Activated CD8-positive, alpha-beta memory T cell treated with anti-CD3 and anti-CD28 coated beads, Interleukin-2, amount 50 U/mL, for 24 hours (primary cell): ENCODE measurements around the gene ZIM2.

Experiments
- DNase-seq: peaks from one replicate; pipeline ENCODE4 v3.0.0-alpha.2; 2020; ENCODE audit errors: extremely low read depth

The ZIM2 gene

DNA sequence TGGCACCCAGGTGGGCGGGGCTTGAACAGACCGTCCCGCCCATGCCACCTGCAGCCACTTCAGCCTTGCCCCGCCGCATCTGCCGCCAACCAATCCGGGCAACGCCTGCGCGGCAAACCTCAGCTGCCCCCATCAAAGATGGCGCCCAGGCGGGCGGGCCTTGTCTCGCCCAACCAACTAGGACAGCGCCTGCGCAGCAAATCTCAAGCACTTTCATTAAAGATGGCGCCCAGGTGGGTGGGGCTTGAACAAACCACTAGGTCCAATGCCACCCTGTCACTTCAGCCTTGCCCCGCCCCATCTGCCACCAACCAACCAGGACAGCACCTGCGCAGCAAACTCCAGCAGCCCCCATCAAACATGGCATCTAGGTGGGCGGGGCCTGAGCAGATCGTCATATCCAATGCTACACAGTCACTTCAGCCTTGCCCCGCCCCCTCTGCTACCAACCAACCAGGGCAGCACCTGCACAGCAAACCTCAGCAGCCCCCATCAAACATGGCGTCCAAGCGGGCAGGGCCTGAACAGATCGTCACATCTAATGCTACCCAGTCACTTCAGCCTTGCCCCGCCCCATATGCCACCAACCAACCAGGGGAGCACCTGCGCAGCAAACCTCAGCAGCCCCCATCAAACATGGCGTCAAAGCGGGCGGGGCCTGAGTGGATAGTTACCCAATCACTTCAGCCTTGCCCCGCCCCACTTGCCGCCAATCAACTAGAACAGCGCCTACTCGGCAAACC lies 1.4 kb downstream of the ZIM2 start:
- no peak for DNase-seq

DNA sequence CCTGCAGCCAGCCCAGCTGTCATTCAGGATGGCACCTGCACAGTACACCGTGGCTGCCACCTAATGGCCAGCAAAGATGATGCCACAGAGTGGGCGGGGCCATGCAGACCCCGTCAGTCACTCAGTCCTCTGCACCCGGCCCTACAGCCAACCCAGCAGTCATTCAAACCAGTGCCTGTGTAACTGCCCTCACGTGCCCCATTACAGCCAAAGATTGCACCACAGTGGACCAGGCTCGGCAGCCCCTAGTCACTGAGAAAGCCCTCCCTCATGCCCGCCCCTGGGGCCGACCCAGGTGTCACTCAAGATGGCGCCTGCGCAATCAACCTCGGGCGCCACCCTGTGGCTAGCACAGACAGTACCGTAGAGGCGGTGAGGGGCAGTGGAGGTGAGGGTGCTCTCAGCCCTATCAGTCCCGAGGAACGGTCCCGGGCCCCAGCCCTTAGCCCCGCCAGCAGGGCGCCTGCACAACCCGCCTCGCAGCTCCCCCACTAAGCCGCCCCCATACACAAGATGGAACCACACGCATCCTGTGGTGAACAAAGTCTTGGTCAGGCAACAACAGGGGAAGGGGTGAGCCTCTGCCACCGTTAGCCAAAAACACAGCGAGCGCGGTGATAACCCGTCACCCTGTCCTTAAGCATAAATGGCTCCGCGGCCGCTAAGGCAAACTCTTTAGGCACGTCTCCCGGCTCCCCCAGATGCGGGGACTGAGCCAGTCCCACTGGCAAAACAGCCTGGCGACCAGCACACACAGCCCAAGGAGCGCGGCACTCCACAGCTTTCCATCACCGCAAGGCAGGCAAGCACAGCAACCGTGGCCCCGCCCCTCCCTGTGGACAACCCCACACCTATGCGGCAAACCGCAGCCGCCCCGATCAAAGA lies 2.3 kb downstream of the ZIM2 start:
- DNase-seq = no peak

DNA sequence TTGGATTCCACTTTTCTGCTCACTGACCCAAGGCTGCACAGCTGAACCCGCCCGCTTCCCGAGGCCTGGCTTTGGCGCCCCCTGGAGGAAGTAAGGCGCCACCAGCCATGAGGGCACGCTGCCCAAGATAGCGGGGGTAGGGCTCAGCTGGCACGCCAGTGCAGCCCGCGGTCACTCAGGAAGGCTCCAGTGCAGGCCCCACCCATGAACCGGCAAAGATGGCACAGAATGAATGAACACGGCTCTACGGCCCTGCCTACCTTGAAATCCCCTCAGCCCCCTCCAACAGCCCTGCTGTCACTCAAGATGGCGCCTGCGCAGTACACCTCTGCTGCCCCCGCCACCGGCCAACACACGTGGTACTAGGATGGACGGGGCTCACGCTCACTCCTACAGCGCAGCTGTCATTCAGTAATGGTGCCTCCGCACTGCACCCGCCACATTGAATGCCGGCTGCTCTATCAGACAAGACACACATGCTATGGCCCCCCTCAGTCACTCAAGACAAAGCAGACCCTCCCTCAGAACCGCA lies 3.0 kb downstream of the ZIM2 start:
- DNase-seq = no peak

DNA sequence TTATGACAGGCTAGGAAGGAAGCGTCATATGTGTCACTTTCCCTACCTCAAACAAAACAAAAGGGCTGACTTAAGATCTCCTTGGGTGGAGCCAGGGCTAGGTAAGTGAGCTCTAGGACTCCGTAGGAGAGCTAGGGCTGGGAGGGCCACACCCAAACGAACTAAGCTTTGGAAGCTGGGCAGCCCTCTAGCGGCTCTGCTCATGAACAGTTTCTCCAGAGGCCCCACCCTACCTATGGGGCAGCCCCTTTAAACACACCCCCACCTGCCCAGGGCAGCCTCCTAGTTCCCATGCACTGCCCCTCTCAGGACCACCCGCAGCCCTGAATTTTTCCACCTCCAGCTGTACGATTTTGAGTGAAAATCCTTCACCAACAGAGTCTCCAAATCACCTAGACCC lies 3.5 kb downstream of the ZIM2 start:
- DNase-seq = no peak

DNA sequence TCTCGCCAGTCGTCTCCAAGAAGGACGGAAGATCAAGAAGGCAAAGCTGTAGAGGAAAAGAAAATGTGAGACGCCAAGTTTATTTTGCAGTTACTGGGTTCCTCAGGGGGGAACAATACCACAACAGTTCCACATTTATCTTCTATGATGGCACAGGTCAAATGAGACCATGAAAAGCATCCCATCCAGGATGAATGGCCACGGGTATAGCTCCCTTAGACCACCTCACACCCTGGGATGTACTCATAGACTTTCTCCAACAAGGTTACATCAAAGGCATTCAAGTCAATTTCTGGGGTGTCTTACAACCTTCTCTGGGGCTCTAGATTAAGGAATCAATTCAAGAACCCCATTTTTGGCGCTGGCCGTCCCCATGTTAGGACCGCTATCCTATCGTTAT lies 4.5 kb downstream of the ZIM2 start:
- DNase-seq = no peak

DNA sequence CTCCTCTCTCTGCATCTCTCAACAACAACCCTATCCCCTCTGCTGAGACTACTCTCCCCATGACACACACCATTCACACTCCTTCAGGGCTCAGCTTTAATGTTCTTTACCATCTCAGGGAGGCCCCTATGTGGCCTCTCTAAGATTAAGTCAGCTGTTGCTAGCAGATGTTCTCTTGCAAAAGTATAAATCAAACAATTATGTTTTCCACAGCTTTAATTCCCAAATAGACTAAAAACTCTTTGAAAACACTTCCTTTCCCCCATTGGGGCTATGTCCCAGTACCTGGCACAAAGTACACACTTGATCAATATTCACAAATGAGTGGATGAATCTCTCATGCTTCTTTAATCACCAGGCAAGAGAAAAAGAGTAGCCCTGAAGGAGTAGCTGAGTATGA lies 5.1 kb downstream of the ZIM2 start:
- DNase-seq = no peak

DNA sequence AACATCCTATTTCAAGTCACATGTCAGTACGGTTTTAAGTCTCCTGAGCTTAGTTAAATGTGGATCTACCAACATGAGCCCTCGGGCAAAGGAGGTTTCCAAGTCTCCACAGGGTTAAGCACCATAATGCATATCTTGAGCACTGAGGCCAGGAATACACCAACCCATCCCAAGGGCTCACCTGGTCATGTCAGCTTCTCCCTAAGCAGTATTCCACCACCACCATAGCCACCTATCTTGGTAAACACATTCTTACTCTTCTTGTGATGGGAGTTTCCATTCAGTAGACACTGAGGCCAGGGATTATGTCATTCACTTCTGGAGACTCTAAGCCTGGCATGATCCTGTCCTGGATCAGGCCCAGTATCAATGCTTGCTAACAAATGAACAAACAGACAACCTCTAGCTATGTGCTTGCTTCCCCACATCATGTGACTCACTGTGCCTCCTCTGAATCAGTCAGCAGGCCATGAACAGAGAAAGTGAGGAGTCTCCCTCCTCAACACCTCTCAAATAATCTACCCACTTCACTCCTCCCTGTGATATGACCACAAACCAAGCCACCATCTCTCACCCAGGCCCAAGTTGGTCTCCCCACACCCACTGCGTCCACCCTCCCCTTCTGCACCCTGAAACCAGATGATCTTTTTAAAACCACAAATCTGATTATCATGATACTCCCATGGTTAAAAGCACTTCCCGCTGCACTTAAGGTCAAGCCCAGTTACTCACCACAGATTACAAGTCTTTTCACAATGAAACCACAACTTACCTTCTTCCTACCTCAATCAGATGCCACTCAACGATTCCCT lies 5.8 kb downstream of the ZIM2 start:
- DNase-seq = no peak

DNA sequence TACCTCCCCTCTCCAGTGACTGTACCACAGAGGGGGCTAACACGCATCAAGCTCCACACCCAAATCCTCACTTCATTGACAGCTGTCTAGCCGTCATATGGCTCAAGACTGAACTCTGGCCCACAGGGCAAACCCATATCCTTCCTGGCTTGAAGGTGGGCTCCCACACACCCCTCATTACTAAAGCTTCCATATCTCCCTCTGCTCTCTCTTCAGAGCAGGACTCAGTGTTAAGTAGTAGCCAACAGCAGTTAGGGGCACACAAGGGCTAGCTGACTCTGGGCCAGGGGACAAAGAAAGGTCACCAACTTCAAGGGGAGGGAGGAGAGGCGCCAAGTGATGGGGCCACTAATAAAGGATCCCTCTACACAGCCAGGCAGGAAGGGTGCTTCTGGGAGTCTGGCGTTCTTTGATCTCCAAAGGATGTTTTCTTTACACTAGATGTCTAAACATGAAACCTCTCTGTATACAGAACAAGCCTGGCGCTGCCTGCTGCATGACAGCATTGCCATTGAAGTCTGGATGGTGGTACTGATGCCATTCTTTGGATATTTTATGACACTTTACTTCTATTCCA lies 8.1 kb downstream of the ZIM2 start:
- DNase-seq = no peak

DNA sequence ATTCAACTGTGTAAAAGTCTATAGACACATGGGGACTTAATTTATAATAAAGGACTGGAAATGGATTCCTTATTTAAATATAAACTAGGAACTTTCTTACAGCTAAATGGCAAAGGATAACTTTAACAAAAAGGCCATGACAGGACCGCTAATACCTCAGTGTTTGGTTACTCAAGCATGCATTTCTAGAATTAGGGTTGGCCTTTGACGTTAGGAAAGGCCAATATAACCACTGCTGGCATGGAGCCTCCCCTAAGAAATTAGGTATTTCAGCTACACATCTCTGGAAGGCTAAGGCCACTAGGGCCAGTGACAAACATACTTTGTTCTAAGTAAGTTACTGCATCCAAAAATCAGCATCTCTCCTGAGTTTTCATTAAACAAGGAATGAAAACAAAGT lies 9.3 kb downstream of the ZIM2 start:
- no peak for DNase-seq

DNA sequence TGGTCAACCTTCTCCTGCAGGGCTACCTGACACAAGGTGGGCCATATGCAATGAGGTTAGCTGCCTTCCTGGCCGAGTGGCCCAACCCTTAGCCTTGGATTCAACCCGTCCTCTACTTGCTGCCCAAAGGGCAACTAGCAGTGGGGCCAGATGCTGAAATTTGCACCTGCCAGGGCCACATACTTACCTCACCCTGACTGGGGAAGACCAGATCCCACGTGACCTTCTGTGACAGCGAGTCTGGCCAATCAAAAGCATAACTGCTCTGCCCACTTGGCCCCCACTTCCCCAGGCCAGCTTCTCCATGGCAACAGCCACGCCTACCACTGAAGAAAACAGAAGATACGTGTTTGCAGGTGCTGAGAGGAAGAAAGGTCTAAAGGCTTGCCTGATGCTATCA lies 10.9 kb downstream of the ZIM2 start:
- DNase-seq = no peak

DNA sequence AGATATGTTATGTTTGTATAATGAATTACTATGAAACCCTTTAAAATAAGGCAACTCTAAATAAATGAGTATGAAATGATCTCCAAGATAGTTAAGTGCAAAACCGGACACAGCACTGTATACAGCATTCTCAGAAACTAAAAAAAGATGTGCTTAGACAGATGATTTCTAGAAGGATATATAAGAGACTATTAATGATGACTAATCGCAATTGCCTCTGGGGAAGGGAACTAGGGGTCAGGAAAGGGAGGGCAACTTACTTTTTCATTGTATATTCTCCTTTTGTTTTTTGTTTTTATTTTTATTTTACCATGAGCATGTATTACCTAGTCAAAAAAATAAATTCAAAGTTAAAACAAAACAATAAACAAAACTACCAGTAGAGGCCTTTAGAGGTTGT lies 12.8 kb downstream of the ZIM2 start:
- no peak for DNase-seq

DNA sequence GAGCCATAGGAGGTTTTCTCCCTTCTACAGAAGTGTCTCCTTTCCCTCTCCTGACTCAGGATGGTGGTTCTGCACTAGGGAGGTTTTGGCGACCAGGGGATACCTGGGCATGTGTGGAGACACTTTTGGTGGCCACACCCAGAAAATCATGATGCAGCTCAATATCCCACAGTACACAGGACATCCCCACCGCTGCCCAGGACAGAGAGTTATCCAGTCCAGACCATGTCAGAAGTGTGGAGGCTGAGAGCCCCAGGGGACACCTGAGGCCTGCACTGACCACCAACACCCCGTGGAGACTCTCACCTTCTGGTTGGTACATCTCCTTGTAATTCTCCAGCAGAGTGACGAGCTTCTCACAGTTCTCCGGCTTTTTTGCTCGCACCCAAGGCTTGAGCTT lies 16.6 kb downstream of the ZIM2 start:
- no peak for DNase-seq

DNA sequence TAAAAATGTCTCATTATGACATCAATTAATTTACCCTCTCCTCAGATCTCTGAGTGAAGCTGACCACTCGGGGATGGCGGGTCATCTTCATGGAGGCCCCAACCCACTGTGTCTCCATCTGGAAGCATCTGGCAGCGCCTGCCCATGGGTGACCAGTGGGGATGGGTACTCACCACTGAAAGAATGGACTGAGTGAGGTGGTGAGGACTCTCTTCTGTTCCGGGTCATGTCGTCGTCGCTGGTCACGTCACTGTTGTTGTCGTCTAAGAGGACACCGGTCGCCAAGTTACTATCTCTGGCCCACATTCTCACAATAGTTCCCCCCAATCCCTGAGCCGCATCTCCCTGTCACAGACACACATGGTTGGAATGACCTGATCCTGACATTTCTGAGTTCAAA lies 17.1 kb downstream of the ZIM2 start:
- no peak for DNase-seq

DNA sequence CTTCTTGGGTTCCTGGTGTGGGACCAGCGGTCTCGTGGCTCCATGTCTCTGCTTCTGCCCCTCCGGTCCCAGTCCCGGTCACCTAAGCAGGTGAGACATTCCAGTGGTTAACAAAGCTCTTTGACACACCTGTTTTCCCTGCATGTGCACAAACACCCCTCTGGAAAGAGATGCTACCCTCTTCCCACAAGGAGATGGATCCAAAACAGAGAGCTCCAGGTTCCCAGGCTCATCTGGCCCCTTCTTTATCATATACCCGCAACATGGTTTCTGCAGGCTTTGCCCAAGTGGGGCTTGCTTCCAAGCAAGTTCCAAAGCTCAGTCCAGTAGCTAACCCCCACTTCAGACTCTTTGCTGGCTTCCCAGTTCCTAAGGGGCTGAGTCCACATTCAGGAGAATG lies 17.8 kb downstream of the ZIM2 start:
- DNase-seq = no peak

DNA sequence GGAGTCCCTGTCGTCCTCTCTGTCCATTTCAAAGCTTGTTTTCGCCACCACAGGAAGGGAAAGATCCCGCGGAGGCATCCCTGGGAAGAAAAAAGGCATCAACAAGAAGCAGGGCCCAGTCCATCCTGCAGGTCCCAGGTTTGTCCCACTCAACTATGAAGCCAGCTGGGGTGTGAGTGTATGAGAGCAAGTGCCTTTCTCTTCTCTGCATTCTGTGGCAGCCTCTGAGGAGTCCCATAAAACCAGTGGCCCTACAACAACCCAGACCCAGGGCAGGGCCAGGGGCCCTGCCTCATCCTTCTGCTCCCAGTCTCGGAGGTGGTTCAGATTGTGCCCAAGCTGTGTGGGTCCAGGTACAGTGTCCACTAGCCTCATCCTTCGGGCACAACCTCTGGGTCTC lies 18.9 kb downstream of the ZIM2 start:
- DNase-seq = no peak

DNA sequence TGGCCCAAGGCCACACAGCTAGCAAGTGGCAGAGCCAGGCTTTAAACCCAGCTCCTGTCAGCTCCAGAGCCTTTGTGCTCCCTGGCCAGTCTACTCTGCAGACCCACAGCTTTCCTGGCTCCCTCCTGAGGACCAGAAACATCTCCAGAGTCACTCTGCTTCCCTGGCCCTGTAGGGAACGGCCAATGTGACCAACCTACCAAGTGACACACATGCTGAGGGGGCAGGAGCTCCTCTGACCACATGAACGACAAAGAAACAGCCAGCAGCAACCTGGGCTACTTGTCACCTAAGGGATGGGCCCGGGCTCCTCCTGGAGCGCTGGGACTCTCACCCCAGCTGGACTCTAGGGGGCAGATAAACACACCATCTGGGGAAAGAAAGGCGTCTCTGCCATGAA lies 19.3 kb downstream of the ZIM2 start:
- no peak for DNase-seq

DNA sequence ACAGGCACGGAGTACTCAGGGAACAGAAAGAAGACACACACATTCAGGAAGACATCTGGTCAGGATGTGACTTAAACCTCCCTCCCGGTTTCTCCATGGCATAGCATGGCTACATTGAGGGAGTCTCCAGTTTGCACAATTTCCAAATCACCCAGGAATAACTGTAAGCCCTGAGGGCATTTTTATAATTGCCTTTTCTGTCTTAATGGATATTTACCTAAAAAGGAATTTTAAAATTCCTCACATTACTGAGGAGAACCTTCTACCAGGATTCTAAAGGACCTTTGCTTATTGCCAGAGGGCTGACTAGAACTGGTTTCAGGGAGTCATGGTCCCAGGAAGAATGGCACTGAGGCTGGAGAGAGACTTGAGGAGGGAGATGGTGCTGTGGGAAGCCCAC lies 21.4 kb downstream of the ZIM2 start:
- DNase-seq = no peak

DNA sequence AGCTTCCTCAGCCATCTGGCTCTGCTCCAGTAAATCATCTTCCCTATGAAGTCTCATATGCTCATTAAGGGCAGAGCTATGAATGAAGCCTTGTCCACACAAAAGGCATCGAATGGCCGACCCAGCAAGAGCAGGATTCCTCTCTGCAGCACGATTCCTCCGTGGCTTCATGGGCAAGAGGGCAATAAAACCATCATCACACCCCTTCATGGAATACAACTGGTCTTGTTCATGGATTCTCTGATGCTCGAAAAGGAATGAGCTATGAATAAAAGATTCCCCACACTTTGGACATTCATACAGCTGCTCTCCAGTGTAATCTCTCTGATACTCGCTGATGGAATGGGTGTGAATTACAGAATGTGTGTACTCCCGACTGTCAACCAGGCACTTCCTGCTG lies 25.9 kb downstream of the ZIM2 start:
- DNase-seq = no peak

DNA sequence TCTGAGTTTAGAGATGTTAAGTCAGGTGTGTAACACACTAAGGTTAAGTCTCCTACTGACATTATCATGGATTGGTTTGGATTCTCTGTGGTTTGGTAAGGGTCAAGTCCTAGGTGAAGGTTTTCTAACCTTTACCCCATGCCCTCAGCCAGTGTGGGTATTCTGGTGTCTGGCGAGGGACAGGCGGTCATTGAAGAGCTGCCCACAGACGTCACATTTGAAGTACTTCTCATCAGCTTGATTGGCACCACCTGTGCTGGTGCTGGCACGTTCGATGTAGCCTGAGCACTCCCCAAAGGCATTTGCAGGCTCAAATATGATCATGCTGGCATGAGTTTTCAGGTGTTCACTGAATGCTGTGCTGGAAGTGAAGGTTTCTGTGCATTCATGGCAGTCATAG lies 27.0 kb downstream of the ZIM2 start:
- DNase-seq = no peak

DNA sequence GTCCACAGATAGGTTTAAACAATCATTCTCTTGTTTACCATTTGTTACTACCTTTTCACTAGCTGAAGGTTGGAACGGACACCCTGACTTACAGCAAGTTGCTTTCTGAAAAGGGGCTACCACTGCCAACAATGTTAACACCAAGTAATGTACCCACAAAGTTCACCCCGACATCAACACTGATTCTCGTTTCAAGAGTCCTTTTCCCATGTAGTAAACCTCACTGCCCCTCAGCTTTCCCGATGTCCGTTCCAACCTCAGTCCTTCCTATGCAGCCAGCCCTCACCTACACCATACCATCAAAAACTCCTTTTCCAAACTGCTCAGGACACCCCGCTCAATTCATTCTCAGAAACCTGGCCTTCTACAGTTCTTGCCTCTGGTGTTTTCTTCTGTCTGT lies 29.0 kb downstream of the ZIM2 start:
- no peak for DNase-seq

DNA sequence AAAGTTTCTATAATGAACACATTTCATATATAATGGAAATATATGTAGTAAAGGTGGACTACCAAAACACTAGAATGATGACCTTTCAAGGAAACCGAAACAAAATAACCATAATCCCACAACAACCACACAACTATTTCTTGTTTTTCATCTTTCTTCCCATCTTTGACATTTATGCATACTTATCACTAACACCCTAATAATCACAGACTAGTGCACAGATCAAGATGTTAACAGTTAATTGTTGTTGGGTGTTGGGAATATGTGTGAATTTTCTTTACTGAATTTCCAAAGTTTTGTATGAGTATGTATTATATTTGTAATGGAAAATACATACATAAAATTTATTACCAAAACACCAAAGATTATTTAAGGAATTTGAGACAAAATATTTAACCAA lies 30.3 kb downstream of the ZIM2 start:
- no peak for DNase-seq
